Measurements from ENCODE around the gene TRPC6.

GRCh38 chr11:101577461-101577860 lies 6.3 kb downstream of the TRPC6 start:
- TF ChIP-seq EZH2 (IDR thresholded peaks at IDR 0.05; ENCODE audit: borderline replicate concordance) (no peak), CTCF (IDR thresholded peaks at IDR 0.05; ENCODE audit: poor library complexity) (no peak)

Data from hepatocyte (in vitro differentiated cells).